Measurements from ENCODE around the gene FBXL17. TPM values are rescaled to one million over a fixed set of nuclear protein-coding genes. Genes with fewer than 3 reads are reported as not detected.

FBXL17 gene
- total RNA-seq, 1 donor from 2014 or later = 11.6 TPM

GRCh38 chr5:107964722-107965121, 417.2 kb downstream of the FBXL17 start:
- Histone ChIP-seq H3K36me3 (ENCODE audit: control insufficient read depth, insufficient read depth, low read length) (no peaks in the 10 kb centered on the region), H3K27me3 (ENCODE audit: control insufficient read depth, insufficient read depth, low read length) (no peaks in the 10 kb centered on the region), H3K4me3 (ENCODE audit: low read depth, low read length) (no peak overlapping the region)
- DNase-seq (ENCODE audit: low read depth) = no peak
- no peak for TF ChIP-seq CTCF (IDR thresholded peaks at IDR 0.05; ENCODE audit: insufficient read depth, low read length, poor library complexity, severe bottlenecking)

GRCh38 chr5:107959573-107960279, 422.2 kb downstream of the FBXL17 start:
- DNase-seq (ENCODE audit: low read depth) = no peak
- no peaks in the 10 kb centered on the region for H3K27me3 ChIP-seq (ENCODE audit: control insufficient read depth, insufficient read depth, low read length)
- H3K36me3 ChIP-seq (ENCODE audit: control insufficient read depth, insufficient read depth, low read length) = no peaks in the 10 kb centered on the region
- no peak for TF ChIP-seq CTCF (IDR thresholded peaks at IDR 0.05; ENCODE audit: insufficient read depth, low read length, poor library complexity, severe bottlenecking)
- H3K4me3 ChIP-seq (ENCODE audit: low read depth, low read length) = no peak overlapping the region

GRCh38 chr5:107958861-107959260, 423.0 kb downstream of the FBXL17 start:
- no peaks in the 10 kb centered on the region for H3K27me3 ChIP-seq (ENCODE audit: control insufficient read depth, insufficient read depth, low read length)
- no peak for DNase-seq (ENCODE audit: low read depth)

GRCh38 chr5:107958432-107958831, 423.5 kb downstream of the FBXL17 start:
- Histone ChIP-seq H3K4me3 (ENCODE audit: low read depth, low read length) (no peak overlapping the region), H3K36me3 (ENCODE audit: control insufficient read depth, insufficient read depth, low read length) (no peaks in the 10 kb centered on the region), H3K27me3 (ENCODE audit: control insufficient read depth, insufficient read depth, low read length) (no peaks in the 10 kb centered on the region)
- DNase-seq (ENCODE audit: low read depth) = no peak
- no peak for TF ChIP-seq CTCF (IDR thresholded peaks at IDR 0.05; ENCODE audit: insufficient read depth, low read length, poor library complexity, severe bottlenecking)

More at GRCh38 chr5:107958861-107959260, 423.0 kb downstream of the FBXL17 start:
- TF ChIP-seq CTCF (IDR thresholded peaks at IDR 0.05; ENCODE audit: insufficient read depth, low read length, poor library complexity, severe bottlenecking) = no peak
- no peaks in the 10 kb centered on the region for H3K36me3 ChIP-seq (ENCODE audit: control insufficient read depth, insufficient read depth, low read length)
- H3K4me3 ChIP-seq (ENCODE audit: low read depth, low read length) = no peak overlapping the region

GRCh38 chr5:107957051-107957450, 424.8 kb downstream of the FBXL17 start:
- H3K4me3 ChIP-seq (ENCODE audit: low read depth, low read length) = no peak overlapping the region
- no peak for TF ChIP-seq CTCF (IDR thresholded peaks at IDR 0.05; ENCODE audit: insufficient read depth, low read length, poor library complexity, severe bottlenecking)
- no peak for DNase-seq (ENCODE audit: low read depth)
- H3K36me3 ChIP-seq (ENCODE audit: control insufficient read depth, insufficient read depth, low read length) = no peaks in the 10 kb centered on the region
- H3K27me3 ChIP-seq (ENCODE audit: control insufficient read depth, insufficient read depth, low read length) = no peaks in the 10 kb centered on the region

GRCh38 chr5:107955321-107955720, 426.6 kb downstream of the FBXL17 start:
- Histone ChIP-seq H3K36me3 (ENCODE audit: control insufficient read depth, insufficient read depth, low read length) (no peaks in the 10 kb centered on the region), H3K27me3 (ENCODE audit: control insufficient read depth, insufficient read depth, low read length) (no peaks in the 10 kb centered on the region), H3K4me3 (ENCODE audit: low read depth, low read length) (no peak overlapping the region)
- DNase-seq (ENCODE audit: low read depth) = no peak
- TF ChIP-seq CTCF (IDR thresholded peaks at IDR 0.05; ENCODE audit: insufficient read depth, low read length, poor library complexity, severe bottlenecking) = no peak

All from kidney epithelial cell (primary cell).